Lung (tissue), 12 donors: ENCODE data around the gene LSR. TPM values are rescaled to one million over a fixed set of nuclear protein-coding genes. Genes with fewer than 3 reads are reported as not detected.

Experiments used
- ATAC-seq: fragments of 200-7000 bp; cut with Tn5 transposase; one replicate; pipeline ENCODE4 v1.9.1; 2020; ENCODE audit warnings: moderate number of reproducible peaks; ENCODE audit not compliant: insufficient read depth, low FRiP score
- DNase-seq, 3 donors: peaks; one replicate each; pipeline ENCODE4 v3.0.0-alpha.2; 2013 to 2017
- H3K27ac ChIP-seq, 2 donors: one replicate each; pipeline ENCODE4 v1.5.1; 2013; ENCODE audit warnings: mild to moderate bottlenecking in 2 of 2, moderate library complexity in 2 of 2, control low read depth in 1 of 2, inconsistent platforms in 1 of 2, low read depth in 1 of 2, low read length in 1 of 2
- H3K27me3 ChIP-seq, 3 donors: one replicate each; pipeline ENCODE4 v1.5.1; 2013; ENCODE audit warnings: low read length in 2 of 3; ENCODE audit not compliant: control insufficient read depth in 3 of 3, insufficient read depth in 3 of 3
- H3K36me3 ChIP-seq, 4 donors: one replicate each; pipeline ENCODE4 v1.5.1; 2013; ENCODE audit warnings: low read length in 4 of 4, mild to moderate bottlenecking in 1 of 4, moderate library complexity in 1 of 4; ENCODE audit not compliant: control insufficient read depth in 4 of 4, insufficient read depth in 4 of 4
- H3K4me1 ChIP-seq, 5 donors: one replicate each; pipeline ENCODE4 v1.5.1; 2013; ENCODE audit warnings: low read length in 5 of 5, mild to moderate bottlenecking in 2 of 5, moderate library complexity in 1 of 5; ENCODE audit not compliant: control insufficient read depth in 5 of 5, insufficient read depth in 5 of 5
- H3K4me3 ChIP-seq: one replicate; pipeline ENCODE4 v1.5.1; 2013; ENCODE audit warnings: mild to moderate bottlenecking, control low read depth, moderate library complexity
- H3K9ac ChIP-seq, 2 donors: one replicate each; pipeline ENCODE4 v1.5.1; 2013; ENCODE audit warnings: low read length in 2 of 2, control low read depth in 1 of 2; ENCODE audit not compliant: insufficient read depth in 1 of 2
- H3K9me3 ChIP-seq, 4 donors: one replicate each; pipeline ENCODE4 v1.5.1; 2013; ENCODE audit warnings: low read length in 3 of 4, mild to moderate bottlenecking in 1 of 4, moderate library complexity in 1 of 4; ENCODE audit not compliant: control insufficient read depth in 4 of 4, insufficient read depth in 3 of 4
- WGBS, 2 donors: extraction: QIAGEN DNeasy Blood & Tissue Kit; methylation state at CpG; one replicate each; pipeline ENCODE4 v1.1.7; 2013; 5-methylcytosine and 5-hydroxymethylcytosine counted together
- polyA plus RNA-seq, 2 donors: library from polyadenylated mRNA; stranded (reverse); fragments of 200-250 nt; gene quantifications; one replicate each; pipeline ENCODE4 v1.2.1, GENCODE V29; 2013
- total RNA-seq, 2 donors: library from RNA; depleted of rRNA in 1 of 2; stranded (reverse); fragments of >200 nt in 1 of 2; gene quantifications; one replicate each; pipeline ENCODE4 v1.2.1, GENCODE V29; 2014 to 2021
- TF ChIP-seq, protein P1 (sequence below): IDR thresholded peaks from 2 replicates; pipeline ENCODE4 v1.5.1; 2012; ENCODE audit warnings: mild to moderate bottlenecking; ENCODE audit errors: control extremely low read depth, extremely low read depth
- donor health status: control.
- donor health status: control.
- donor health status: Bipolar disorder and iron deficiency.
- donor health status: healthy.
- donor health status: DM: yes; HTN: yes; CAD: no.

Gene LSR
- total and polyA plus RNA-seq, 4 donors, result 30.8 to 82.0 (median 68.7) TPM

DNA sequence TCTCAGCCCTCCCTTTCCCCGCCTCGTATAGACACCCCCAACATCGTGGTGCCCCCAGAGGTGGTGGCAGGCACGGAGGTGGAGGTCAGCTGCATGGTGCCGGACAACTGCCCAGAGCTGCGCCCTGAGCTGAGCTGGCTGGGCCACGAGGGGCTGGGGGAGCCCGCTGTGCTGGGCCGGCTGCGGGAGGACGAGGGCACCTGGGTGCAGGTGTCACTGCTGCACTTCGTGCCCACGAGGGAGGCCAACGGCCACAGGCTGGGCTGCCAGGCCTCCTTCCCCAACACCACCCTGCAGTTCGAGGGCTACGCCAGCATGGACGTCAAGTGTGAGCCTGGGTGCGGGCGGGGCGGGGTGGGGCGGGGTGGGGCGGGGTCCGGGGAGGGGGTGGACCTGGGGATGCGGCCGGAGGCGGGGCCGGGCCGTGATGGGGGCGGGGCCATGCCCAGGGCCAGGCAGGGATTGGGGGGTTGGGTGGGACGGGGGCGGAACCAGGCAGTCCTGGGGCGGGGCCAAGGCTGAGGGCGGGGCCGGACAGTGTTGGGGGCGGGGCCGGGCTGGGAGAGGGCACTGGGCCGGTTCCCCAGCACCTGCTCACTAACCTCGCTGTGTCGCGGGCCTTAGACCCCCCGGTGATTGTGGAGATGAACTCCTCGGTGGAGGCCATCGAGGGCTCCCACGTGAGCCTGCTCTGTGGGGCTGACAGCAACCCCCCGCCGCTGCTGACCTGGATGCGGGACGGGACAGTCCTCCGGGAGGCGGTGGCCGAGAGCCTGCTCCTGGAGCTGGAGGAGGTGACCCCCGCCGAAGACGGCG lies 50.9 kb downstream of the LSR start:
- peaks cover 0 to 2% (median 0%) of the 10 kb centered on the region in 4 donors for H3K36me3 ChIP-seq
- TF ChIP-seq, protein P1, sequence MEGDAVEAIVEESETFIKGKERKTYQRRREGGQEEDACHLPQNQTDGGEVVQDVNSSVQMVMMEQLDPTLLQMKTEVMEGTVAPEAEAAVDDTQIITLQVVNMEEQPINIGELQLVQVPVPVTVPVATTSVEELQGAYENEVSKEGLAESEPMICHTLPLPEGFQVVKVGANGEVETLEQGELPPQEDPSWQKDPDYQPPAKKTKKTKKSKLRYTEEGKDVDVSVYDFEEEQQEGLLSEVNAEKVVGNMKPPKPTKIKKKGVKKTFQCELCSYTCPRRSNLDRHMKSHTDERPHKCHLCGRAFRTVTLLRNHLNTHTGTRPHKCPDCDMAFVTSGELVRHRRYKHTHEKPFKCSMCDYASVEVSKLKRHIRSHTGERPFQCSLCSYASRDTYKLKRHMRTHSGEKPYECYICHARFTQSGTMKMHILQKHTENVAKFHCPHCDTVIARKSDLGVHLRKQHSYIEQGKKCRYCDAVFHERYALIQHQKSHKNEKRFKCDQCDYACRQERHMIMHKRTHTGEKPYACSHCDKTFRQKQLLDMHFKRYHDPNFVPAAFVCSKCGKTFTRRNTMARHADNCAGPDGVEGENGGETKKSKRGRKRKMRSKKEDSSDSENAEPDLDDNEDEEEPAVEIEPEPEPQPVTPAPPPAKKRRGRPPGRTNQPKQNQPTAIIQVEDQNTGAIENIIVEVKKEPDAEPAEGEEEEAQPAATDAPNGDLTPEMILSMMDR, result no peak
- peaks cover 0 to 13% (median 3%) of the 10 kb centered on the region in 5 donors for H3K4me1 ChIP-seq
- 53 to 73% methylated on average over 39 to 55 of the region's 55 CpGs for WGBS, 2 donors
- no peak overlapping the region for H3K4me3 ChIP-seq
- DNase-seq (no peak), ATAC-seq (no peak)
- H3K9me3 ChIP-seq, result peaks cover 0 to 13% (median 0%) of the 10 kb centered on the region in 4 donors
- H3K9ac ChIP-seq, result no peak overlapping the region
- no peaks in the 10 kb centered on the region for H3K27me3 ChIP-seq
- H3K27ac ChIP-seq, result no peak overlapping the region

- no peaks in the 10 kb centered on the region for H3K27me3 ChIP-seq
- no peak overlapping the region for H3K27ac ChIP-seq
- peaks cover 0 to 13% (median 0%) of the 10 kb centered on the region in 4 donors for H3K9me3 ChIP-seq
- no peak overlapping the region for H3K4me3 ChIP-seq
- TF ChIP-seq, protein P1, result no peak
- ATAC-seq, result no peak
- H3K9ac ChIP-seq, result no peak overlapping the region
- 89 to 91% methylated on average over 10 of the region's 10 CpGs for WGBS, 2 donors
- peaks cover 0 to 7% (median 2%) of the 10 kb centered on the region in 5 donors for H3K4me1 ChIP-seq
- DNase-seq, result no peak
- peaks cover 0 to 2% (median 0%) of the 10 kb centered on the region in 4 donors for H3K36me3 ChIP-seq
Measured at GRCh38 chr19:35300339-35300649, 51.5 kb downstream of the LSR start.

DNA sequence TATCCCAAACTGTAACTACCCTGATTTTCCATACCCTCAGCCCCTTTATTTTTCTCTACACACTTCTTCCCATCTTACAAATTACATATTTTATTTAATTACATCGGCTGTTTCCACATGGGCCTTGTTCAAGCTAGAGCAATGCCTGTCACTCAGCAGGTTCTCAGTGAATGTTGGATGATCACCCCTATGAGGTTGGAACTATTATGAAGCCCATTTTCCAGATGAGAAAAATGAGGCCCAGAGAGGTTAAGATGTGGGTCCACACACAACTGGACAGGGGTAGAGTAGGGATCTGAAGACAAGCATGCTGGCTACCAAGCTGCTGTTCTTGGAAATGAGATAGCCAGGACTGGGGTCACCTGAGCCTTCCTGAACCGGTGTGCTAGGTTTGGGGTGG lies 53.2 kb downstream of the LSR start:
- Histone ChIP-seq H3K27me3 (no peaks in the 10 kb centered on the region), H3K4me1 (peaks cover 0 to 3% (median 0%) of the 10 kb centered on the region in 5 donors), H3K27ac (no peak overlapping the region), H3K9ac (no peak overlapping the region), H3K36me3 (peaks cover 0 to 2% (median 0%) of the 10 kb centered on the region in 4 donors), H3K4me3 (no peak overlapping the region), H3K9me3 (peaks cover 0 to 14% (median 0%) of the 10 kb centered on the region in 4 donors)
- TF ChIP-seq, protein P1, result no peak
- 96 to 98% methylated on average over 2 of the region's 2 CpGs for WGBS, 2 donors
- DNase-seq, result no peak
- ATAC-seq, result no peak

- Histone ChIP-seq H3K4me1 (peaks cover 0 to 8% (median 4%) of the 10 kb centered on the region in 5 donors), H3K9me3 (peaks cover 0 to 10% (median 0%) of the 10 kb centered on the region in 4 donors), H3K27ac (no peak overlapping the region), H3K27me3 (no peaks in the 10 kb centered on the region), H3K9ac (no peak overlapping the region), H3K4me3 (no peak overlapping the region), H3K36me3 (no peaks in the 10 kb centered on the region)
- DNase-seq (no peak), ATAC-seq (no peak)
- 86 to 91% methylated on average over 16 of the region's 16 CpGs for WGBS, 2 donors
- TF ChIP-seq, protein P1, result no peak
Measured at GRCh38 chr19:35302446-35302845, 53.6 kb downstream of the LSR start.
